HG03103 (cell line): ENCODE results near the gene USP32.

Source experiments
- ATAC-seq: cut with Tn5 transposase; IDR thresholded peaks from one replicate; pipeline ENCODE4 v1.9.1; 2021; ENCODE audit warnings: low read depth; ENCODE audit not compliant: unreplicated experiment

USP32 gene

DNA sequence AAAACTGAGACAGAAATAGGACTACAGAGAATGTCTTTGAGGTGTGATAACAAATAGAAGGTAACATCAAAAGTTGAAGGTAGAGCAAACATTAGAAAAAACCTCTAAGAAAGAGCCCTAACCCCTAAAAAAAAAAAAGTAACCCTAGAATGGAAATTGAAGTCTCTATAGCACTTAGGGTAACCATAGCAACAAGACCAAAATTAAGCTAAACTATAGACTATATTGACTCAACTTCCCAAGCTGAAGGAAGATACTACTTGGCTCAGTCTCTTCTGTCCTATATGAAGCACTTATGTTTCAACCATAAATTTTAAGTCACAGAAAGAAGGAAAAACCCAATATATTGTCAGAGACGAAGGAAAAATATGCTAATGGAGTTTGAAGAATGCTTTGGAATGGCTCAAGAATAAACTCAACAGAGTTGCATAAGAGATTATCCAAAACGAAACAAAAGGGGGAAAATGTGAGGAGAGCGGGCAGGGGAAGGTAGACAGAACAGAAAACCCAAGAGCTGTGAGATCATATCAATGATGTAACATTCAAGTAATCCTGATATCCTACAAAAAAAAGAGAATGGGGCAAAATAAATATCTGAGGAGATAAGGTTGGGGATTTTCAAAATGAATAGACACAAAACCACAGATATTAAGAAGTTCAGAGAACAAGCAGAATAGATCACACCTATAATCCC, 88.4 kb downstream of the USP32 start:
- ATAC-seq, result no peak

DNA sequence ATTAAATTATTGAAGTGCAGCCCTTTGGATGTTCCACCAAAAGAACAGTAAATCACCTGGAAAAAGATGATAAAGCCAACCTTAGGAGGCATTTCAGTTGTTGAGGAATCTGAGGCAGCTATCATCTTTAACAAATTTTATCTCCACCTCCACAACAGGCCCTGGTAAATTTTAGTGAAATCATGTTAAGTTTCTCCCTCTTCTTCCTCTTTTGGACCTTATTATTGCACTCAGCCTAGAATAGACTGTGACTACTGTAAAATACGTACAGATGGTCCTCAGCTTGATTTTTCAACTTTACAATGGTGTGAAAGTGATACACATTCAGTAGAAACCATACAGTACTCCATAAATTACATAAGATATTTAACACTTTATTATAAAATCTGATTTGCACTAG, 90.3 kb downstream of the USP32 start:
- ATAC-seq, result no peak

DNA sequence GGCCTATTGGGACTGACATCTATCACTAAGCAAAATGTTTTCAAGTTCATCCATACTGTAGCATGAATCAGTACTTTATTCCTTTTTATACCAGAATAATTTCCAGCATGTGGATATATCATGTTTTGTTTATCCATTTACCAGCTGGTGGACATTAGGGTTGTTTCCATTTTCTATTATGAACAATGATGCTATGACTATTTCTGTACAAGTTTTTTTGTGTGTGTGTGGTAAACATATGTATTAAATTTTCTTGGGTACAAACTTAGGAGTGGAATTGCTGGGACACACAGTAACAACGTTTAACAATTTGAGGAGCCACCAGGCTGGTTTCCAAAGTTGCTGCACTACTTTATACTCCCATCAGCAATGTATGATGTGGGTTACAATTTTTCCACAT, 91.0 kb downstream of the USP32 start:
- no peak for ATAC-seq

DNA sequence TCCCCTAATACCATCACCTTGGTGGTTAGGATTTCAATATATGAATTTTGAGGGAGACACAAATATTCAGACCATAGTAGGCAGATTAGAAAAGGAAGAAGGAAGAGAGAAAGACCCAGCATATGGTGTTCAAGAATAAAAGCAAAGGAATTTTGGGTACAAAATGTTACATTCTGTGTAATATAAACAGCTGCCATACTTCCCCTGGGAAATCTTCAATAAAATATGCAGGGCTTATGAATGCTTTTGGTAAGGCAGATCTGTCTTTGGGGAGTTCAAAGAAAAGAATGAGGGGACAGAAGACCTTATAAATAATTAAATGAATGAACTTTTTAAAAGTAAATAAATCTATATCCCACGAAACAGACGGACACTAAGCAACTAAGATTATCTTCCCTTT, 91.9 kb downstream of the USP32 start:
- no peak for ATAC-seq

DNA sequence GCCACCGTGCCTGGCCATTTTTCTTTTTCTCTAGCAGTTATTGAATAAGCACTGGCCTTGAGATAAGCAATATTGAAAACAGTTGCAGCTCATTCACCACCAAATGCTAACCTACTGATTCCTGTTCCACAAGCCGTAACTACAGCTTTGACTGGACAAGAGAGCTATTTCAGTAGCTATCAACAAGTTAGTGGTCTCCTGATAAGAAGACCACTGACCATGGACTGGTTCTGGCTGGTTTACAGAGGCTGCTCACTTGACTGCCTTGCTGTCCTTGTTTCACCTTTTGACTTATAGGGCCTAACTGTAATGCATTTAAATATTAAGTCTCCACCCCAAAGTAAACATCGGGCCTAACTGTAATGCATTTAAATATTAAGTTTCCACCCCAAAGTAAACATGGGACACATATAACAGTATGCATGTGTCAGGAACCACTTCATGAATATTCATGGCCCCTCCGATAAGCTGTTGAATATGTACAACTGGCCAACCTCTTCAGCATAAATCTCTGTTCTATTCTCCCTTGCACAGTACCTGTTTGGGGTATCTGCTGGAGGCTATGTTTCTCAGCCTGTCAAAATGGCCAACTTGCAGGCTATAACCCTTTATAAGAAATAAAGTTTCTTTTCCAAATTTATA, 94.1 kb downstream of the USP32 start:
- ATAC-seq, result no peak

DNA sequence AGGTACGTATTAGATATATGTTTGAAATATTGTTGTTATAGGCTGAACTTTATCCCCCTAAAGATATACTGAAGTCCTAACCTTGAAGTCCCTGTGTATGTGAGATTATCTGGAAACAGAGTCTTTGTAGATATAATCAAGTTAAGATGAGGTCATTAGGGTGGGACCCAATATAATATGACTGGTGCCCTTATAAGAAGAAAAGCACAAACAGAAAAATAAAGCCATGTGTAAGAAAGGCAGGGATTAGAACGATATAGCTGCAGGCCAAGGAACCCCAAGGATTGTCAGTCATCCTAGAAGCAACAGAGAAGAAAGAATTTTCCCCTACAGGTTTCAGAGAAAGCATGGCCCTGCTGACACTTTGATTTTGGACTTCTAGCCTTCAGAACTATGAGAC, 95.8 kb downstream of the USP32 start:
- ATAC-seq, result no peak

DNA sequence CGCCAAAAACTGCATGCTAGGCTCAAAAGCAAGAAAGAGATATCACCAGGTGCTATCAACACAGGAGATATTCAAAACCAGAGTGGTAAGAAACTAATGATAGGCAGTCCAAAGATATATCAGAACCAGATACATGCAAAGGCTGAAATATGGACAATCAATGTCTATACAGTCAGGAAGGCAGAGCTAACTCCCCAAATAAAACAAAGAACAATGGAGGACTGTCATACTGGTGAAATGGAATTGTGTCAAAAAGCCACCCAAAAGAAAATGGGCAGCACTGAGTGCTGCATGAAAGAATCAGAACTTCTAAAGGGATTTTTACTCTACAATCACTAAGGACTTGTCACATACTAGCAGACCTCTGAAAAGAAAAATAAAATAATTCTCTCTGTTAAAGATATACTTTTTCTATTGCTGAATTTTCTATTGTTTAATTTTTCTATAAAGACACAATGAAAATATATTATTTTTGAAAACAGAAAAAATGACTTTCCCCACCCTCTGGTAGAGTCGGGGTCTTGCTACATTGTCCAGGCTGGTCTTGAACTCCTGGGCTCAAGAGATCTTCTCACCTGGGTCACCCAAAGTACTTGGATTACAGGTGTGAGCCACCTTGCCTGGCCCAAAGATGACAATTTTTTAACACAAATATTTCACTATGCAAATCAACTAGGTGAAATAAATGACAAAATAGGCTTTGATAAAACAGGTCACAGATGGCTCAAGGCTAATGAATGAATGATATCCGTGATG, 98.2 kb downstream of the USP32 start:
- ATAC-seq, result no peak

DNA sequence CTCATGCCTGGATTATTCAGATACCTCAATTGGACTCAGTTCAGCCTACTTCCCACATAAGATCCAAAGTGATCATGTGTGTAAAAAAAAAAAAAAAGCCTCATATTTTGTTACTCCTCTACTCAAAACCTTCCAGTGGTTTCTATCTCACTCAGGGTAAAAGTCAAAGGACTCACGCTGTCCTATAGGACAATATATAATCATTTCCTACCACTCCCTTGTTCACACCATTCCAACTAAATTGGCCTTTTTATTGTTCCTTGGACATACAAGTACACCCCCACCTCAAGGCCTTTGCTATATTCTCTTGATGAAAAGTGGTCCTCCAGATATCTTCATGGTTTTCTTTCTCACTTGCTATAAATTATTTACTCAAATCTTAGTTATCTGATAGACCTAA, 99.2 kb downstream of the USP32 start:
- no peak for ATAC-seq

DNA sequence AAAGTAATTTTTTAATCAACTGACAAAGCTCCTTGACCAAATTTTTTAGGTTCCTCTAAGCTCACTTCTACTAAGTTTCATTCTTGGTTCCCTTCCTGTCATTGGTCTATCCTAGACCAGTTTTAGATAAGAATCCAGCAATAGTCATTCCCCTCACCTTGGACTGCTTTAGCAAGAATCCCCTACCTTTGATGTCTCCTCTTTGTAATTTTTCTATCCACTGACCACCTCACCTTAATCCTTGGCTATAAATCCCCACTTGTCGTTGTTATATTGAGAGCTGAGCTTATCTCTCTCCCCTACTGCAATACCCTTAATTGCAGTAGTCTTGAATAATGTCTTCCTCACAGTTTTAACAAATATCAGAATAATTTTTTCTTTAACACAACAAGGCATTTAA, 107.2 kb downstream of the USP32 start:
- ATAC-seq, result no peak

DNA sequence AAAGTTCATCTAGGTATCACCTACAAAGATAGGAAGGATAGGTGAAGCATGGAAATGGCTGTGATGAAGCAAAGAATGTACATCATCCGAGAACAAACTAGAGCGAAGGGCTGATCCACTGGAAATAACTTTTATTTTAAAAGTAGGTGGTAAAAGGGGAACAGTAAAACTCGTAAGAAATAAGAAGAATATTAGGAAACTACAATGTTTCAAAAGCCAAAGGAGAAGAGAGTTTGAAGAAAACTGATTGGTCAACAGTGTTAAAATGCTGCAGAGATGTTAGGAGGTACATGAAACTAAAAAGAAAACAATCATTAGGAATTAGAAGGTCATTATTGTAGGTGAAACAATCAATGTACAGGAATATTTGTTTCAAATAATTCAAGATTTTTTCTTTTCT, 108.1 kb downstream of the USP32 start:
- no peak for ATAC-seq

DNA sequence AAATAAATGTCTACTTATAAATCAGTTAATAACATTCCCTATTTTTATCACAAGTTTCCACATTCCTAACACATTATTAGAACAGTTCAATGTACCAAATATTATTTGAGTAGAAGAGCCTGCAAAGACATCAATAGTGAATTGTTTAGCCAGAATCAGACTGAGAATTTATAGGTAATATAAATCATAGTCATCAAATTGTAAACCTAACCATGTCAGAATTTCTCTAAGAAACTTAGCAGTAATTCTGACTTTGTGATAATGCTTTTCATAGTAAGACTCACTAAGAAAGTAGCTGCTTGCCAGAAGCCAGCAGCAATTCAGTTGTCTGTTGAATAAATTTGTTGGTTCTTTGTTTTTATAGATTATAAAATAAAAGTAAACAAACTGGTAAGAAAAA, 111.3 kb downstream of the USP32 start:
- no peak for ATAC-seq

DNA sequence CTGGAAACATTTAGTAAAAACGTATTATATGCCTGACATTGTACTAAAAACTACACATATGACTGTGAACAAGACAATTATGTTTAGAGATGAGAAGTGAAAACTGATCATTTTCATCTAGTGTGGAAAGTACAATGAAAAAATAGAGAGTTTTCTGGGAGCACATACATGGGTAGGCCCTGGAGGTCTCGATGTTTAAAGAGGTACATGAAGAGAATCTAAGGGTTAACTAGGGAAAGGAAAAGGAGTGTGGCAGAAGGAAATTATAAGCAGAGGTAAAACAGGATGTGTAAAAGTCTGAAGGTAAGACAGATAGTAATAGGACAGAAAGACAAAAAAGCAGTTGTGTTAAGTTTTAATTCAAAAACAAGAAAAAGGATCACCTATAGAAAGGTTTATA, 113.7 kb downstream of the USP32 start:
- ATAC-seq, result no peak

DNA sequence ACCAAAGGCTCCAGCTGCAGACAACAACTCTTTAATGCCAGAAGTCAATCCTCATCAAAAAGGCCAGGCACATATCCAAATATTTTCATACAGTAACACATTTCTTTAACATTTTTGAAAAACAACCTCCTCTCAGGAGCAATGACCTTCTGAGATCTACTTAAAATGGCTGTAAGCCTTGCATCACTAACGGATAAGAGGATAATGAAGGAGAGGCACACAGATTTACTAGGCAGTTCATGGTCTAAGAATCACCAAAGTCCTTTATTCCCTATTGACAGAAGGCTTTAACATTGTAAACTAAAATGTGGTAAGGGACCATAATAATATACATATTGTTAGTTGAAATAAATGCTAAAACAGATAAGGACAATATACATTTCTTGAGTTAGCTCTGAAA, 114.7 kb downstream of the USP32 start:
- no peak for ATAC-seq

DNA sequence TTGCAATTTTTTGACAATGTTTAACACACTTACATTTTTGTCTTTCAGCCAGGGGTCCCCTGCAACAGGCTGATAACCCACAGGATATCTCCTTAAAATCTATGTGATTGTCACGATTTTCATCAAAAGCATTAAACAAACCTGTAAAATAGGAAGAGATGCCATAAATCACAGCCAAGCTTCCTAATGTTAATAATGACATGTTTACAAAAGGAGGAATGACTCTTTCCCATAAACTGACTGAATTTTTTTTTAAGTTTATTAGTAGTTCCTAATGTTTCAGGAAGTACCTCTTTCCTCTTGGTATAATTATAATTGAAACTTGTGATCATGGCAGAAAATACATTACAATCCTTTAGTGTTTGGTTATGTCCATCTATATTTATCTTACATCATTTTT, 122.5 kb downstream of the USP32 start:
- ATAC-seq, result no peak

DNA sequence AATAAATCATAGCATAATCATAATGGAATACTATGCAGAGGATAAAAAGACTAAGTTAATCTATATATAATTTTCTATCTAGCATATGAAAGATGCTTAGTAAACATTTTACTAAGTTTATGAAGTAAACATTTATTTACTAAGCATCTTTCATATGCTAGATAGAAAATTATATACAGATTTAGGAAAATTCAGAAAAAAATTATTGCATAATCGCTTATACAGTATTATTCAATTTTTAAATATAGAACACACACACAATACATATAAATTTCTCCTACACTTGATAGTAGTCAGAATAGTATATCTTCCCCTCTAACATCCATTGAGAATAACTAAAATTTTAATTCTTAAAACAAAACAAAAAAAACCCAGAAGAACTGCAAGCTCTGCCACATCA, 131.4 kb downstream of the USP32 start:
- no peak for ATAC-seq

DNA sequence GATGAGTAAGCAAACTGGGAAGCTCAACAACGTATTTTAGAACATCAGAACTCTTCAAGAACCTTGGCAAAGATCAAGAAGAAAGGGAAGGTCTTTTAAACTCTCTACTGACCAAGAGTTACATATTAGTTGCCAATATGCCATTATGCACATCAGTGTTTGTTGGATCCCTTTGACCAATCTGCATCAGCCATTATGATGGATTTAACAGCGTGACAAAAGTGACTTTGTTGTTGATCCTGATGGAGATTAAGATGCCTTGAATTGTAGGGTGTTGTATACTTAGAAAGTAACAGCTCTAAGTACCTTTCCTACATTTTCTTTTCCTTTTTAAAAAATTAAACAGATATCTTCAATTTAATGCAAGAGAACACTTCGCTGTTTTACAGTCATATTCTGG, 133.6 kb downstream of the USP32 start:
- ATAC-seq, result no peak

DNA sequence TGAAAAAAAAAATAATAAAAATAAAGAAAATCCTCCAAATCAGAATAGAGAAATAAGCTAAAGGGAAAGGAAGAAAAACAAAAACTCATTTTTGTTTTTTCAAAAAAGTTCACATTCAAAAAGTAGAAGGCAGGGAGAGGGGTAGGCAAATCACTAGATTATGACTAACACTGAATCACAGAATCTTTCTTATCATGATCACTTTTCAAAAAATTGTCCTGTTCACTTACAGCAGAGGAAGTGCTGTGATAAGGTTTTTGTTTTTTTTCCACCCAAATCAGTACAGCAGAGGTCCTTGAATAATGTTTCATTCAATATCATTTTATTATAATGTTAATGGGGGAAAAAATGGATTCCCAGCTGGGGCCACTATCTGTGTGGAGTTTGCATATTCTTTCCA, 135.8 kb downstream of the USP32 start:
- no peak for ATAC-seq

DNA sequence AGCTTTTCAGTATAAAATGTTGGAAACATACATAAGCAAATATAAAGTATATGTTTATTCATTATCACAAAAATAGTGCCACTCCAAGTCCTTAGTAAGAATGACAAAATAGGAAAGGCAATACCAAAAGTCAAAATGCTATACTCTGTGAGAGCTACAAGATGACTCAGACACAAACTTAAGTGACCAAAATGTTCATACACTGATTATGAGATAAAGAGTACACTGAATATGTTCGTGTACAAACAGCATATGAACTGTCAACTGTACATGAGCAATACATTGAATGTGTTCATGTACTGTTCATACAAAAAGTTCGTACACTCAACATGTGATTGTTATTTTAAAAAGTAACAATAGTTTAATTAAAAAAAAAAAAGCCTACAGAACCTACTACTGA, 138.9 kb downstream of the USP32 start:
- no peak for ATAC-seq

DNA sequence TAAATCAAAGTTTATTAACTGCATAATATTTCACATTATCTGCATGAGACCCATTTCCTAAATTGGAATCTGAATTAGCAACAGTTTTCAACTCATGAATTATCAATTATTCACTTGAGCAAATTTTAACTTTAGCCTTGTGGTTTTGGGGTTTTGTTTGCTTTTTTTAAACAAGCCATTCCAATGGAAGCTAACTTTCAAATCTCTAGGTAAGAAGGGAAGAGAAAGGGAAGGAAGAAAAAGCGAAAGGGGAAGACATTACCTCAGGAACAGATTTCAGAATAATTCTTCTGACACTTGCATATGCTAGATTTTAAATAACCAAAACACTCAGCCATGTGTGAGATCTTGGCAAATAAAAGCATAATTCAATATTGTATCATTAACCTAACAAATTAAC, 139.5 kb downstream of the USP32 start:
- no peak for ATAC-seq

DNA sequence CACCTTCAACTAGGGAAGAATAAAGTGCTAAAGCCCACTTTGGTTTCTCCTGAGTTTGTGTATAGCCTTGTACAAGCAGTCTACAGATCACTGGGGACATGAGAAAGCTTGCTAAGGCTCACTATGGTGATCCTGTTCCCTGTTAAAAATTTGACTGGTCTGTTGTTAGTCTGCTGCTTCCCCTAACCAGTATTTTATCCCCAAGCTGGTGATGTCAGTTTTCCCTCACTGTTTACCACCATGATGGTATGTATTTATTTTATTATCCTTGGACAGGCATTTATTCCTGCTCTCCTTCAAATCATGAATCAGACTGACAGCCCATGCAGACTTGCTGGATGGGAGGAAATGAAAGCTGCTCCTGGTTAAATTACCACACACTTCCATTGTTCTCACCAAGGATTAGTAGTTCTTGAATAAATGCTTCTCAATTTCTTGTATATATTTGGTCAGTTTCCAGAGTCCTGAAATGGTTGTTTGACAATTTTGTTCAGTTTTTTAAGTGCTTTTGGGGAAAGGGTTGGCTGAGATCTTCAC, 142.6 kb downstream of the USP32 start:
- no peak for ATAC-seq

DNA sequence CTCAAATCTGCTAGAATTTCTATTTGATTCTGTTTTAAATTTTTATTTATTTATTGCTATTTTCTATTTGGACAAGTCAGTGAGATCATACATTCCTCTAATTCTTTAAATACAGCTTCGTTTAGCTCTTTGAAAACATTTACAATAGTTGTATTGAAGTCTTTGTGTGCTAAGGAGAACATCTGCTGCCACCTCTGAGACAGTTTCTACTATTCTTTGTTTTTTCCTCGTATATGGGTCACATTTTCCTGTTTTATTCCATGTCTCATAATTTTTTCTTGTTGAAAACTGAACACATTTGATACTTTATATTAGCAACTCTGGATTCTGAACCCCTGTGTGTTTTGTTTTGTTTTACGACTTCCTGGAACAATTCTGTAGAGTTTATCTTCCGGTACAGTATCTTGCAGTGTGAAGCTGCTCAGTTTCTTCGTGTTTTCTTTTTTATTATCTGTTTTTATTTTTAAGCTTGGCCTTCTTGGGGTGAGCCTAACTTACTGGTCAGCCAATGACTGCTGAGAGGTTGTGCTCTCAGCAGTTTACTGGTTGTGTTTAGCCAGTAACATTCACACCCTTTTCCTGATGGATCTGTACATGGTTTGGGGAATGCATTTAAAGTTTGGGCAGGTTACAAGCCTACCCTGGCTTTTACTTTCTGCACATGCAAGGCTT, 143.2 kb downstream of the USP32 start:
- no peak for ATAC-seq
